T-helper 17 cell (primary cell): ENCODE results near the gene TYMP. TPM values are rescaled to one million over a fixed set of nuclear protein-coding genes. Genes with fewer than 3 reads are reported as not detected.

Experiments used
- ATAC-seq: fragments of 150-1000 bp; cut with Tn5 transposase; 2 replicates; pipeline ENCODE4 v1.10.0; 2021; ENCODE audit warnings: mild to moderate bottlenecking, moderate library complexity
- DNase-seq, 3 donors: peaks; one replicate each; pipeline versions ENCODE4 v3.0.0 to v3.0.0-alpha.2; 2020 to 2021
- H3K9me3 ChIP-seq: one replicate; pipeline ENCODE4 v1.7.0; 2013; ENCODE audit warnings: low read length, mild to moderate bottlenecking; ENCODE audit not compliant: control insufficient read depth, poor library complexity, severe bottlenecking
- H3K27ac Mint-ChIP-seq: one replicate; pipeline ENCODE4 v1.8.0; 2022; ENCODE audit warnings: mild to moderate bottlenecking, moderate library complexity, mixed read lengths
- H3K27me3 Mint-ChIP-seq: one replicate; pipeline ENCODE4 v1.8.0; 2022; ENCODE audit warnings: mixed read lengths
- H3K36me3 Mint-ChIP-seq: one replicate; pipeline ENCODE4 v1.8.0; 2022; ENCODE audit warnings: low read depth, mixed read lengths
- H3K4me1 Mint-ChIP-seq: one replicate; pipeline ENCODE4 v1.8.0; 2022; ENCODE audit warnings: mild to moderate bottlenecking, mixed read lengths
- H3K4me3 Mint-ChIP-seq: one replicate; pipeline ENCODE4 v1.8.0; 2022; ENCODE audit warnings: mild to moderate bottlenecking, moderate library complexity, mixed read lengths
- total RNA-seq, 4 donors: library from RNA in 2 of 4; stranded (reverse) in 2 of 4; gene quantifications; one replicate each; pipeline ENCODE4 v1.2.3 and lab custom pipeline; 2022 to 2026

TYMP gene
- total RNA-seq, 2 donors from 2014 or later = 22.3 to 25.9 TPM

GRCh38 chr22:50551160-50551752, 21.4 kb upstream of the TYMP start:
- no peaks in the 10 kb centered on the region for H3K9me3 ChIP-seq
- DNase-seq (no peak), ATAC-seq (no peak)
- Mint-ChIP-seq H3K4me3 (no peak overlapping the region), H3K36me3 (no peaks in the 10 kb centered on the region), H3K27ac (no peak overlapping the region), H3K27me3 (no peaks in the 10 kb centered on the region), H3K4me1 (peaks cover 18% of the 10 kb centered on the region)

GRCh38 chr22:50550395-50550794, 20.6 kb upstream of the TYMP start:
- H3K4me3 Mint-ChIP-seq = peak overlapping the region; percentile 89
- no peaks in the 10 kb centered on the region for H3K27me3 Mint-ChIP-seq
- H3K4me1 Mint-ChIP-seq = peaks cover 25% of the 10 kb centered on the region
- H3K9me3 ChIP-seq = no peaks in the 10 kb centered on the region
- ATAC-seq (no peak), DNase-seq (no peak)
- H3K36me3 Mint-ChIP-seq = no peaks in the 10 kb centered on the region
- peak overlapping the region; percentile 37 for H3K27ac Mint-ChIP-seq

DNA sequence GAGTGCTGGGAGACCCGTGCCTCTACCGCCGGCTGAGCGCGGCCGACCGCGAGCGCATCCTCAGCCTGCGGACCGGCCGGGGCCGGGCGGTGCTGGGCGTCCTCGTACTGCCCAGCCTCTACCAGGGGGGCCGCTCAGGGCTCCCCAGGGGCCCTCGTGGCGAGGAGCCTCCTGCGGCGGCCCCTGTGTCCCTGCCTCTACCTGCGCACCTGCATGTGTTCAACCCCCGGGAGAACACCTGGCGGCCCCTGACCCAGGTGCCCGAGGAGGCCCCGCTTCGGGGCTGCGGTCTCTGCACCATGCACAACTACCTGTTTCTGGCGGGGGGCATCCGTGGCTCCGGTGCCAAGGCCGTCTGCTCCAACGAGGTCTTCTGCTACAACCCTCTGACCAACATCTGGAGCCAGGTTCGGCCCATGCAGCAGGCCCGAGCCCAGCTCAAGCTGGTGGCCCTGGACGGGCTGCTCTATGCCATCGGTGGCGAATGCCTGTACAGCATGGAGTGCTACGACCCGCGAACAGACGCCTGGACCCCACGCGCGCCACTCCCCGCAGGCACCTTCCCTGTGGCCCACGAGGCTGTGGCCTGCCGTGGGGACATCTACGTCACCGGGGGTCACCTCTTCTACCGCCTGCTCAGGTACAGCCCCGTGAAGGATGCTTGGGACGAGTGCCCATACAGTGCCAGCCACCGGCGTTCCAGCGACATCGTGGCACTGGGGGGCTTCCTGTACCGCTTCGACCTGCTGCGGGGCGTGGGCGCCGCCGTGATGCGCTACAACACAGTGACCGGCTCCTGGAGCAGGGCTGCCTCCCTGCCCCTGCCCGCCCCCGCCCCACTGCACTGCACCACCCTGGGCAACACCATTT, 19.3 kb upstream of the TYMP start:
- ATAC-seq (peak; percentile 12), DNase-seq (no peak)
- peak overlapping the region; percentile 73 for H3K27ac Mint-ChIP-seq
- H3K4me1 Mint-ChIP-seq = peaks cover 31% of the 10 kb centered on the region
- H3K4me3 Mint-ChIP-seq = peak overlapping the region; percentile 89
- H3K9me3 ChIP-seq = no peaks in the 10 kb centered on the region
- no peaks in the 10 kb centered on the region for H3K36me3 Mint-ChIP-seq
- no peaks in the 10 kb centered on the region for H3K27me3 Mint-ChIP-seq

GRCh38 chr22:50548040-50548920, 18.5 kb upstream of the TYMP start:
- Mint-ChIP-seq H3K4me3 (peak overlapping the region; percentile 62), H3K27me3 (no peaks in the 10 kb centered on the region), H3K27ac (peak overlapping the region; percentile 67), H3K36me3 (no peaks in the 10 kb centered on the region), H3K4me1 (peaks cover 31% of the 10 kb centered on the region)
- ATAC-seq (peak; percentile 56), DNase-seq (peak; percentile 28 to 56 (median 53))
- no peaks in the 10 kb centered on the region for H3K9me3 ChIP-seq

GRCh38 chr22:50547263-50547985, 17.6 kb upstream of the TYMP start:
- no peak for DNase-seq
- ATAC-seq = no peak
- H3K4me1 Mint-ChIP-seq = peaks cover 34% of the 10 kb centered on the region
- no peaks in the 10 kb centered on the region for H3K36me3 Mint-ChIP-seq
- peak overlapping the region; percentile 67 for H3K27ac Mint-ChIP-seq
- no peaks in the 10 kb centered on the region for H3K27me3 Mint-ChIP-seq
- H3K9me3 ChIP-seq = no peaks in the 10 kb centered on the region
- peak overlapping the region; percentile 41 for H3K4me3 Mint-ChIP-seq

- H3K36me3 Mint-ChIP-seq = no peaks in the 10 kb centered on the region
- ATAC-seq = no peak
- H3K27me3 Mint-ChIP-seq = no peaks in the 10 kb centered on the region
- no peak overlapping the region for H3K27ac Mint-ChIP-seq
- H3K4me3 Mint-ChIP-seq = peak overlapping the region; percentile 68
- H3K9me3 ChIP-seq = no peaks in the 10 kb centered on the region
- DNase-seq = no peak
- H3K4me1 Mint-ChIP-seq = peaks cover 32% of the 10 kb centered on the region
These were observed 16.8 kb upstream of the TYMP start for GRCh38 chr22:50546326-50547262.

DNA sequence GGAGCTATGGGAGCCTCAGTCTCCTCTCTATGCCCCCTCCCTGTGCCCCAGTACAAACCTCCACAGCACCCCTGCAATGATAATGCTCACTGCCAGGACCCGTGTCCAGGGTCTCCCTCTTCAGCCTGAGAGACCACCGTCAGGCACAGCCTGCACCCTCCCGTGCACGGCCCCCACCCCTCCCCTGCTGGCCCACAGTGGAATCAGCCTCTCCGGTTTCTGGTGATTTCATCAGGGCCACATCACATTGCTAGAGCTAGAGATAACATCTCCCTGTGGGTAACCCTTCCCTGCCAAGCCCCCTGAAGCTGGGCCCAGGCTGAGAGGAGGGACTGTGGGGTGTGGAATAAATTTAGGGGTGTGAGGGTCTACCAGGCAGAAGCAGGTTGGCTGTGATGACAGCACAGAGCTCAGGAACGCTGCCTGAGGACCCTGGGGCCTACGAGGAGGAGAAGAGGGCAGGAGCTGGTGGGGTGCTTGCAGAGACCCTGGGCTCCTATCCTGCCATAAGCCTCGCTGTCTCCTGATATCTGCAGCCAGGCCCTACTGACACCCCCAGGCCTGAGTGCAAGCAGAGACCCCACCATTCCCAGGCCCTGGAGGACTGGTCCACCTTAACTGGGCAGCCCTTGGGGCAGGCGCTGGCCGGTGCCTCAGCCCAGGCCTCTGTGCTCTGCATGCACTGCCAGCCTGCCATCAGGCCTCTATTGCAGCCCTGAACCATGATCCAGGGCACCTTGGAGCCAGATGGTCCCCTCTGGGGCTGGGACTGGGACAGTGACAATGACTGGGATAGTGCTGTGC, 15.9 kb upstream of the TYMP start, which contains the start of gene KLHDC7B:
Gene KLHDC7B, plus strand, starts transcription at position 378 of the 804 bp plus-strand sequence. Its CDS starts 345 bp downstream, at position 723.
- Mint-ChIP-seq H3K36me3 (no peaks in the 10 kb centered on the region), H3K4me1 (peaks cover 31% of the 10 kb centered on the region), H3K4me3 (peak within 1 kb of the TSS; percentile 82), H3K27ac (peak within 1 kb of the TSS; percentile 86), H3K27me3 (no peaks in the 10 kb centered on the region)
- ATAC-seq (peak; percentile 26), DNase-seq (no peak)
- H3K9me3 ChIP-seq = no peaks in the 10 kb centered on the region

GRCh38 chr22:50544746-50545253, 15.0 kb upstream of the TYMP start:
- no peaks in the 10 kb centered on the region for H3K27me3 Mint-ChIP-seq
- DNase-seq (no peak), ATAC-seq (no peak)
- H3K9me3 ChIP-seq = no peaks in the 10 kb centered on the region
- H3K36me3 Mint-ChIP-seq = no peaks in the 10 kb centered on the region
- peak overlapping the region; percentile 86 for H3K27ac Mint-ChIP-seq
- peak overlapping the region; percentile 82 for H3K4me3 Mint-ChIP-seq
- peaks cover 29% of the 10 kb centered on the region for H3K4me1 Mint-ChIP-seq

- no peaks in the 10 kb centered on the region for H3K9me3 ChIP-seq
- Mint-ChIP-seq H3K36me3 (no peaks in the 10 kb centered on the region), H3K4me1 (peaks cover 31% of the 10 kb centered on the region), H3K27ac (peak overlapping the region; percentile 86), H3K27me3 (no peaks in the 10 kb centered on the region), H3K4me3 (peak overlapping the region; percentile 82)
- ATAC-seq (peak; percentile 61), DNase-seq (peak; percentile 68 to 81 (median 72))
These were observed 14.4 kb upstream of the TYMP start for GRCh38 chr22:50544078-50544745.

GRCh38 chr22:50542416-50542927, 12.7 kb upstream of the TYMP start:
- ATAC-seq (no peak), DNase-seq (no peak)
- H3K4me3 Mint-ChIP-seq = no peak overlapping the region
- H3K4me1 Mint-ChIP-seq = peaks cover 40% of the 10 kb centered on the region
- no peaks in the 10 kb centered on the region for H3K27me3 Mint-ChIP-seq
- no peaks in the 10 kb centered on the region for H3K36me3 Mint-ChIP-seq
- H3K9me3 ChIP-seq = no peaks in the 10 kb centered on the region
- H3K27ac Mint-ChIP-seq = peak overlapping the region; percentile 100
